Body of pancreas (tissue), 4 donors: ENCODE measurements around the gene DIP2A.

Source experiments
- POLR2A ChIP-seq, 3 donors: fragments of 450-650 bp; IDR thresholded peaks; one replicate each; pipeline ENCODE4 v1.6.1; 2016; ENCODE audit warnings: antibody characterized with exemption in 3 of 3, mild to moderate bottlenecking in 2 of 3
- TF ChIP-seq, protein P1 (sequence below), 7 experiments: fragments of 450-650 bp in 4 of 7; fragments of 200-600 bp in 3 of 7; sonication (generic) in 3 of 7; IDR thresholded peaks; one replicate each; pipeline ENCODE4 v1.5.1; 2016 to 2019; ENCODE audit warnings: antibody characterized with exemption in 7 of 7

GRCh38 chr21:46538262-46538661, 79.6 kb downstream of the DIP2A start:
- TF ChIP-seq, protein P1, sequence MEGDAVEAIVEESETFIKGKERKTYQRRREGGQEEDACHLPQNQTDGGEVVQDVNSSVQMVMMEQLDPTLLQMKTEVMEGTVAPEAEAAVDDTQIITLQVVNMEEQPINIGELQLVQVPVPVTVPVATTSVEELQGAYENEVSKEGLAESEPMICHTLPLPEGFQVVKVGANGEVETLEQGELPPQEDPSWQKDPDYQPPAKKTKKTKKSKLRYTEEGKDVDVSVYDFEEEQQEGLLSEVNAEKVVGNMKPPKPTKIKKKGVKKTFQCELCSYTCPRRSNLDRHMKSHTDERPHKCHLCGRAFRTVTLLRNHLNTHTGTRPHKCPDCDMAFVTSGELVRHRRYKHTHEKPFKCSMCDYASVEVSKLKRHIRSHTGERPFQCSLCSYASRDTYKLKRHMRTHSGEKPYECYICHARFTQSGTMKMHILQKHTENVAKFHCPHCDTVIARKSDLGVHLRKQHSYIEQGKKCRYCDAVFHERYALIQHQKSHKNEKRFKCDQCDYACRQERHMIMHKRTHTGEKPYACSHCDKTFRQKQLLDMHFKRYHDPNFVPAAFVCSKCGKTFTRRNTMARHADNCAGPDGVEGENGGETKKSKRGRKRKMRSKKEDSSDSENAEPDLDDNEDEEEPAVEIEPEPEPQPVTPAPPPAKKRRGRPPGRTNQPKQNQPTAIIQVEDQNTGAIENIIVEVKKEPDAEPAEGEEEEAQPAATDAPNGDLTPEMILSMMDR (IDR thresholded peaks at IDR 0.05) = no peak
- no peak for TF ChIP-seq POLR2A (IDR thresholded peaks at IDR 0.05)
